Epithelial cell of proximal tubule (primary cell): ENCODE data around the gene LRRFIP1. TPM values are rescaled to one million over a fixed set of nuclear protein-coding genes. Genes with fewer than 3 reads are reported as not detected.

ENCODE experiments used
- DNase-seq: peaks from one replicate; pipeline ENCODE4 v3.0.0-alpha.2; 2011; ENCODE audit warnings: low read depth
- H3K4me3 ChIP-seq: 2 replicates; pipeline ENCODE4 v1.5.1; 2011; ENCODE audit warnings: low read depth, mild to moderate bottlenecking, low read length
- total RNA-seq: library from RNA; depleted of rRNA; stranded (reverse); fragments of >200 nt; gene quantifications from 2 replicates; pipeline ENCODE4 v1.2.3, GENCODE V29; 2015
- TF ChIP-seq, protein P1 (sequence below): conservative IDR thresholded peaks from 2 replicates; pipeline ENCODE4 v1.5.1; 2012; ENCODE audit warnings: low read depth, mild to moderate bottlenecking, low read length

Gene LRRFIP1
- total RNA-seq, 1 donor from 2014 or later, result 69.0 TPM

DNA sequence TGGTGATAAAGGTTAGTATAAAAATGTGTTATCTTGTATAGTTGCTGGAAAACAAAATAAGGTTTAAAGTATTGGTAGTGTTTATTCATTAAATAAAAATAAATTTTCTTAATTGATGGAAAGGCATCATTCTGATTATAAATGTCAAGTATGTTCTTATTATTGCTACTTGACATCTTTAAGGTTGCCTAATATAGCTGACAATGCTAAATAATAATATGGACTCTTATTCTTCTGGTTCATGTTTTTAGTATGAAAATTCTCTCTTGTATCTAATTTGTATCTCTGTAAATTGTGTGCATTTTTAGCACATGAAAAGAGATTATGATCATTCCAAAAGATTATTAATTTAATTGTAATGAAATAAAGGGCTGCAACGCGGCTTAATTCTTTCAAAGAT is 196.2 kb downstream of the LRRFIP1 start:
- no peak for DNase-seq
- H3K4me3 ChIP-seq, result no peak overlapping the region
- TF ChIP-seq, protein P1, sequence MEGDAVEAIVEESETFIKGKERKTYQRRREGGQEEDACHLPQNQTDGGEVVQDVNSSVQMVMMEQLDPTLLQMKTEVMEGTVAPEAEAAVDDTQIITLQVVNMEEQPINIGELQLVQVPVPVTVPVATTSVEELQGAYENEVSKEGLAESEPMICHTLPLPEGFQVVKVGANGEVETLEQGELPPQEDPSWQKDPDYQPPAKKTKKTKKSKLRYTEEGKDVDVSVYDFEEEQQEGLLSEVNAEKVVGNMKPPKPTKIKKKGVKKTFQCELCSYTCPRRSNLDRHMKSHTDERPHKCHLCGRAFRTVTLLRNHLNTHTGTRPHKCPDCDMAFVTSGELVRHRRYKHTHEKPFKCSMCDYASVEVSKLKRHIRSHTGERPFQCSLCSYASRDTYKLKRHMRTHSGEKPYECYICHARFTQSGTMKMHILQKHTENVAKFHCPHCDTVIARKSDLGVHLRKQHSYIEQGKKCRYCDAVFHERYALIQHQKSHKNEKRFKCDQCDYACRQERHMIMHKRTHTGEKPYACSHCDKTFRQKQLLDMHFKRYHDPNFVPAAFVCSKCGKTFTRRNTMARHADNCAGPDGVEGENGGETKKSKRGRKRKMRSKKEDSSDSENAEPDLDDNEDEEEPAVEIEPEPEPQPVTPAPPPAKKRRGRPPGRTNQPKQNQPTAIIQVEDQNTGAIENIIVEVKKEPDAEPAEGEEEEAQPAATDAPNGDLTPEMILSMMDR, result no peak

GRCh38 chr2:237824085-237824484 is 196.7 kb downstream of the LRRFIP1 start:
- no peak for DNase-seq
- TF ChIP-seq, protein P1, result no peak
- no peak overlapping the region for H3K4me3 ChIP-seq

DNA sequence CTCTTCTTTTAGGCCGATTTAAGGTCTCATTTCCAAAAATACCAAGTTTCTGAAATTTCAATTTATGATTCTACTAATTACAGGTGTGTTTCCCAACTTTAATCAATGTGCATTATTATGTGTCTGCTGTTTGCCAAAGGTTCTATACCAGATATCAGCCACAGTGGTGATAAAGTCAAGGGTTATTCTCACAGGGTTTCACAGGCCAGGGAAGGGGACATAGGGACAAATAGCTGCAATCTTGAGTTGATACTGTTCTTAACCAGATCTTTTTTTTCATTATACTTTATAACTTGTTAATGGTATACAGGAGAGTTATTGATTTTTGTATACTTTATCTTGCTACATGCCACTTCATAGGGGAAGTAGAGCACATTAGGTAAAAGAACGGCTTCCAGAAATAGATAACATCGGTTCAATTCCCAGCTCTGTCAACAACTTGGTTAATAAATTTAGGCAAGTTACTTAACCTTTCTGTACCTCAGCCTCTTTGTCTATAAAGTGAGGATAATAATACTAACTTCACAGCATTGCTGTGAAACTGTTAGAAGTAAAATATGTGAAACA is 200.1 kb downstream of the LRRFIP1 start:
- DNase-seq, result no peak
- TF ChIP-seq, protein P1, result no peak
- no peak overlapping the region for H3K4me3 ChIP-seq

Other genes with a start within 250 kb of the LRRFIP1 start
- gene COL6A3, start 213.4 kb upstream of the LRRFIP1 start, total RNA-seq, result 1.7 and 13.0 TPM in 2 replicates
- gene MLPH, start 140.3 kb upstream of the LRRFIP1 start, total RNA-seq, result 35.4 and 36.0 TPM in 2 replicates
- gene PRLH, start 61.0 kb upstream of the LRRFIP1 start, total RNA-seq, result not detected in 2 replicates
- gene RAB17, start 36.9 kb upstream of the LRRFIP1 start, total RNA-seq, result 0.94 and 6.1 TPM in 2 replicates
- gene RBM44, start 171.2 kb downstream of the LRRFIP1 start, total RNA-seq, result 0.14 and 0.75 TPM in 2 replicates
- gene RAMP1, start 232.0 kb downstream of the LRRFIP1 start, total RNA-seq, result 4.0 and 6.5 TPM in 2 replicates